GM23338 (cell line): Measurements from ENCODE around the gene AQP7. TPM values are rescaled to one million over a fixed set of nuclear protein-coding genes. Genes with fewer than 3 reads are reported as not detected.

Experiments used
- ATAC-seq: fragments of 200-7000 bp; cut with Tn5 transposase; 3 replicates; pipeline ENCODE4 v1.9.1; 2020
- DNase-seq: peaks from one replicate; pipeline ENCODE4 v3.0.0-alpha.2; 2015; ENCODE audit warnings: low spot score
- H2AFZ ChIP-seq: fragments of 200-600 bp; sonication (generic); 2 replicates; pipeline ENCODE4 v1.8.0; 2016; ENCODE audit warnings: antibody characterized with exemption, mild to moderate bottlenecking, moderate library complexity
- H3F3A ChIP-seq: fragments of 200-600 bp; sonication (generic); replicated peaks from 2 replicates; pipeline ENCODE4 v1.8.0; 2017; ENCODE audit warnings: antibody characterized with exemption, mixed run types, low read depth
- H3K27ac ChIP-seq: fragments of 200-600 bp; sonication (generic); 2 replicates; pipeline ENCODE4 v1.6.1; 2016; ENCODE audit warnings: low read depth
- H3K27me3 ChIP-seq: fragments of 200-600 bp; sonication (generic); 2 replicates; pipeline ENCODE4 v1.8.0; 2016; ENCODE audit warnings: mild to moderate bottlenecking, mixed run types, moderate library complexity; ENCODE audit not compliant: insufficient read depth
- H3K36me3 ChIP-seq: fragments of 200-600 bp; sonication (generic); 2 replicates; pipeline ENCODE4 v1.8.0; 2016; ENCODE audit warnings: mild to moderate bottlenecking; ENCODE audit not compliant: insufficient read depth
- H3K4me1 ChIP-seq: fragments of 200-600 bp; sonication (generic); 2 replicates; pipeline ENCODE4 v1.8.0; 2016; ENCODE audit warnings: mild to moderate bottlenecking, moderate library complexity; ENCODE audit not compliant: insufficient read depth
- H3K4me2 ChIP-seq: fragments of 200-600 bp; sonication (generic); 2 replicates; pipeline ENCODE4 v1.7.1; 2017; ENCODE audit warnings: mixed run types
- H3K4me3 ChIP-seq: fragments of 200-600 bp; sonication (generic); 2 replicates; pipeline ENCODE4 v1.6.1; 2016; ENCODE audit warnings: mixed run types
- H3K79me2 ChIP-seq: fragments of 200-600 bp; sonication (generic); replicated peaks from 2 replicates; pipeline ENCODE4 v1.8.0; 2017; ENCODE audit warnings: mild to moderate bottlenecking; ENCODE audit not compliant: insufficient read depth
- H3K9me2 ChIP-seq: fragments of 200-600 bp; sonication (generic); 2 replicates; pipeline ENCODE4 v1.8.0; 2017; ENCODE audit not compliant: insufficient read depth
- H4K20me1 ChIP-seq: fragments of 200-600 bp; sonication (generic); replicated peaks from 2 replicates; pipeline ENCODE4 v1.8.0; 2017; ENCODE audit warnings: mild to moderate bottlenecking; ENCODE audit not compliant: insufficient read depth
- H3K27ac Mint-ChIP-seq: 2 replicates; pipeline ENCODE4 v1.8.0; 2020; ENCODE audit warnings: inconsistent platforms, mild to moderate bottlenecking, moderate library complexity, mixed read lengths
- H3K27me3 Mint-ChIP-seq: 3 replicates; pipeline ENCODE4 v1.8.0; 2022; ENCODE audit warnings: low read depth, mild to moderate bottlenecking, moderate library complexity, mixed read lengths, inconsistent platforms; ENCODE audit not compliant: insufficient read depth, poor library complexity
- H3K36me3 Mint-ChIP-seq: 3 replicates; pipeline ENCODE4 v1.8.0; 2021; ENCODE audit warnings: low read depth, mild to moderate bottlenecking, inconsistent platforms, moderate library complexity, mixed read lengths
- H3K4me1 Mint-ChIP-seq: 3 replicates; pipeline ENCODE4 v1.8.0; 2020; ENCODE audit warnings: mild to moderate bottlenecking, inconsistent platforms, mixed read lengths
- H3K4me3 Mint-ChIP-seq: 3 replicates; pipeline ENCODE4 v1.8.0; 2021; ENCODE audit warnings: moderate library complexity, mild to moderate bottlenecking, inconsistent platforms, mixed read lengths
- H3K9me3 Mint-ChIP-seq: 3 replicates; pipeline ENCODE4 v1.8.0; 2020; ENCODE audit warnings: moderate library complexity, mild to moderate bottlenecking, inconsistent platforms, mixed read lengths
- CREB1 ChIP-seq: fragments of 250-450 bp; sonication (Bioruptor Pico); IDR thresholded peaks from 2 replicates; pipeline ENCODE4 v1.5.0; 2020; ENCODE audit warnings: low read depth, mild to moderate bottlenecking, moderate library complexity
- CTCF ChIP-seq, 2 experiments: fragments of 200-600 bp in 1 of 2; sonication (generic) in 1 of 2; conservative IDR thresholded peaks; 2 replicates each; pipeline versions ENCODE4 v1.5.1 to v1.6.1; 2016 to 2017; ENCODE audit warnings: antibody characterized with exemption in 2 of 2, low read depth in 2 of 2, mild to moderate bottlenecking in 2 of 2, moderate library complexity in 1 of 2
- ETS1 ChIP-seq: IDR thresholded peaks from 2 replicates; pipeline ENCODE4 v1.6.1; 2016; ENCODE audit warnings: antibody characterized with exemption
- EZH2 ChIP-seq: fragments of 200-600 bp; sonication (generic); IDR thresholded peaks from one replicate; pipeline ENCODE4 v1.8.0; 2017; ENCODE audit warnings: antibody characterized with exemption, mild to moderate bottlenecking, low read depth; ENCODE audit not compliant: unreplicated experiment
- EZH2phosphoT487 ChIP-seq: fragments of 200-600 bp; sonication (generic); IDR thresholded peaks from one replicate; pipeline ENCODE4 v1.8.1; 2018; ENCODE audit warnings: antibody characterized with exemption; ENCODE audit not compliant: unreplicated experiment
- JUNB ChIP-seq: IDR thresholded peaks from one replicate; pipeline ENCODE4 v1.6.1; 2016; ENCODE audit warnings: antibody characterized with exemption; ENCODE audit not compliant: unreplicated experiment
- NANOG ChIP-seq: IDR thresholded peaks from 2 replicates; pipeline ENCODE4 v1.6.1; 2016; ENCODE audit warnings: antibody characterized with exemption, borderline replicate concordance
- POLR2AphosphoS5 ChIP-seq: IDR thresholded peaks from 2 replicates; pipeline ENCODE4 v1.6.1; 2016; ENCODE audit warnings: antibody characterized with exemption, low read depth
- REST ChIP-seq: IDR thresholded peaks from one replicate; pipeline ENCODE4 v1.6.1; 2018; ENCODE audit warnings: antibody characterized with exemption; ENCODE audit not compliant: unreplicated experiment
- STAT1 ChIP-seq: IDR thresholded peaks from one replicate; pipeline ENCODE4 v1.6.1; 2016; ENCODE audit warnings: antibody characterized with exemption; ENCODE audit not compliant: unreplicated experiment
- ZNF114 ChIP-seq: fragments of 250-450 bp; sonication (Bioruptor Pico); IDR thresholded peaks from 2 replicates; pipeline ENCODE4 v1.5.0; 2020; ENCODE audit warnings: mild to moderate bottlenecking, moderate library complexity
- ZNF331 ChIP-seq: fragments of 250-450 bp; sonication (Bioruptor Pico); IDR thresholded peaks from 2 replicates; pipeline ENCODE4 v1.5.0; 2020; ENCODE audit warnings: low read depth, mild to moderate bottlenecking, moderate library complexity
- ZNF462 ChIP-seq: fragments of 250-450 bp; sonication (Bioruptor Pico); IDR thresholded peaks from 2 replicates; pipeline ENCODE4 v1.5.0; 2020; ENCODE audit warnings: mild to moderate bottlenecking, moderate library complexity
- polyA plus RNA-seq: library from polyadenylated mRNA; unstranded; fragments of >200 nt; fragmentation: Nextera tagmentation; extraction: Ambion mirVana; gene quantifications from 2 replicates; pipeline ENCODE4 v1.2.1, GENCODE V29; 2016
- total RNA-seq: library from RNA; depleted of rRNA; stranded (reverse); fragments of >200 nt; shearing (Covaris generic); gene quantifications from 2 replicates; pipeline ENCODE4 v1.2.3, GENCODE V29; 2014

AQP7 gene
- total and polyA plus RNA-seq, 2 experiments from 2014 or later, result not detected

GRCh38 chr9:33404788-33405362, 2.5 kb upstream of the AQP7 start:
- Histone ChIP-seq H2AFZ (no peak overlapping the region; the same call in 1 of the 2 replicates), H3K4me2 (no peak overlapping the region), H3K27ac (no peak overlapping the region), H4K20me1 (no peaks in the 10 kb centered on the region), H3K79me2 (no peaks in the 10 kb centered on the region), H3K4me1 (no peaks in the 10 kb centered on the region), H3F3A (no peaks in the 10 kb centered on the region), H3K36me3 (no peaks in the 10 kb centered on the region), H3K9me2 (no peaks in the 10 kb centered on the region), H3K27me3 (no peaks in the 10 kb centered on the region), H3K4me3 (no peak overlapping the region)
- Mint-ChIP-seq H3K4me1 (peaks cover 3% of the 10 kb centered on the region; the same call in 2 of the 3 replicates), H3K36me3 (no peaks in the 10 kb centered on the region; the same call in 2 of the 3 replicates), H3K27ac (no peak overlapping the region; the same call in 1 of the 2 replicates), H3K9me3 (no peaks in the 10 kb centered on the region; the same call in 2 of the 3 replicates), H3K27me3 (peaks cover 6% of the 10 kb centered on the region), H3K4me3 (no peak overlapping the region)
- no peak for TF ChIP-seq ETS1
- no peak for TF ChIP-seq EZH2
- TF ChIP-seq POLR2AphosphoS5, result no peak
- TF ChIP-seq EZH2phosphoT487, result no peak
- no peak for TF ChIP-seq CTCF (conservative IDR thresholded peaks at IDR 0.05; ENCODE audit: low read depth in 2 of 2)
- no peak for TF ChIP-seq ZNF331 (CRISPR knock-in tag)
- no peak for TF ChIP-seq NANOG
- TF ChIP-seq CREB1 (CRISPR knock-in tag), result no peak
- no peak for TF ChIP-seq STAT1
- no peak for TF ChIP-seq ZNF114 (CRISPR knock-in tag)
- TF ChIP-seq REST, result no peak
- no peak for TF ChIP-seq ZNF462 (CRISPR knock-in tag)
- no peak for TF ChIP-seq JUNB
- DNase-seq (no peak), ATAC-seq (no peak)
